NCI-H146 (cell line): ENCODE data around the gene USP43.
A peak's percentile ranks its signal among the peaks of the same experiment; 100 is the strongest.

ENCODE experiments used
- DNase-seq: peaks from one replicate; lab custom pipeline; 2025; lab: John Stamatoyannopoulos, UW

USP43 gene

DNA sequence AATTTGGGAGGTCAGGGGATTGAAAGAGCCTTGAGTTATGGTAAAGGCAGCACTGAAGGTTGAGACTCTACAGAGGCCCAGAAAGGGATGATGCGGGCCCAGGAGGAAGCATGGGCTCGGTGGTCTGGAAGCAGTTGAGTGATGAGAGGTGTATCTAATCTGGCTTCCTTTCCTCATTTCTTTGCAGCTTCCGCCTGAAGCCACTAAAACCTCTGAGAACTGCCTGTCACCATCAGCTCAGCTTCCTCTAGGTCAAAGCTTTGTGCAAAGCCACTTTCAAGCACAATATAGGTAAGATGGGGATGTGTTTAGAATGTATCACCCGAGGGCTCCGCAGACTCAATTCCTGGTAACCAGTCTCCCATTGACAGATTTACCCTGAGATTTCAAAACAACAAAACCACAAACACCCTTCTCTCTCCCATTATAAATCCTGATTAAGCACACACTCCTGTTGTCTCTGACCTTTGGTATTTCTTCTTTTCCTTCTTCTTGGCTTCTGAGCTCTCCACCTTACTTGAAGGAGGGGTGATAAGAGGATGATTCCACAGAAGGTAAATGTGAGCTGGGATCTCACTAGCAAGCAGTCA is 21.2 kb downstream of the USP43 start:
- no peak for DNase-seq

DNA sequence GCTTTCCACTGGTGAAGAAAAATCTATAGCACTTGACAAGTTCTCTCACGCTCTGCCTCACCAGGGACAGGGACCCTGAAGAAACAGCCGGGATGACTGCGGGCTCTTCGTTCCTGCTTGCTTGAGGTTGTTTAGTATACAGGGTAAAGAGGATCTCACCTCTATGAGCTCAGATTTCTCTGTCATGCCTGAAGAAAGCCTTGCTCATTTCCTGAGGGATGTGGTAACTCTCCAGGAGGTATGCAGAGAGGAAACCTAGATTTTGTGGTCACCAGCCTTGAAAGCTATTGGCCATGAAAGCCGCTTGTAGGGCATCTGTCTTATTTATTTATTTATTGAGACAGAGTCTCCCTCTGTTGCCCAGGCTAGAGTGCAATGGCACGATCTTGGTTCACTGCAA is 23.2 kb downstream of the USP43 start:
- DNase-seq: no peak

DNA sequence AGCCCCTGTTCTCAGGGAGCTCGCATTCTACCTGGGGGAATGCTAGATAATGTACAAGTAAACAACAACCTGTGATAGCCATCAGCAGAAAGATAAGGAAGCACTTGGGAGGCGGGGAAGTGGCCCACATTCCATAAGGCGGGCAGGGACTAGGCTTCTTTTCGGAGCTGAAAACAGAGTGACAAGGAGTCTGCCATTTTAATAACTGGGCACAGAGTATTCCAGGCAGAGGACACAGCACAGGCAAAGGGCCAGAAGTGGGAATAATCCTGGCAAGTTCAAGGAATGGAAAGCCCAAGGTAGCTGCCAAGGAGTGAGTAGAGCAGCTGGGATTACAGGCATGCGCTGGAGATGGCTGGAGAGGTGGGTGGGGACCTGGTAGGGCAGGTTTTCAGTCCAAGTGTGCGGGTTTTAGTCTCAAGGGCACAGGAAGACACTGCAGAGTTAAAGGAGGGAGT is 24.3 kb downstream of the USP43 start:
- DNase-seq: no peak

DNA sequence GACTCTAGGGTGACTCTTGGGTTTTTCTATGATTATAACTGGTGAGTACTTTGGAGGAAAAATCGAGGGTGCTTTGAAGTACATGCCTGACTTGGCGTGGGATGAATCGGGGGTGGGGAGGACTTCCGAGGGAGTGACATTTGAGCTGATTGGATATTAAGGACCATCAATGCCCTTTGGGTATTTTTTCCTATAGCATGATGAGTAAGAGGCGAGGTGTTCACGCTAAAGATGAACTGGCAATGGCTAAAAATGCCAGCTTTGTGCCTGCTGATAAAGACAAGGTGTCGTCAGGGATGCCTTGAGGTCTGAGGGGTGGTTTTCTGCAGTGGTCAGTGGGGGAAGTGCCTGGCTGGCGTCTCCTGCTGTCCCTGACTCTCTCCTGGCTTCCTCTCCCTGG is 25.3 kb downstream of the USP43 start:
- no peak for DNase-seq

DNA sequence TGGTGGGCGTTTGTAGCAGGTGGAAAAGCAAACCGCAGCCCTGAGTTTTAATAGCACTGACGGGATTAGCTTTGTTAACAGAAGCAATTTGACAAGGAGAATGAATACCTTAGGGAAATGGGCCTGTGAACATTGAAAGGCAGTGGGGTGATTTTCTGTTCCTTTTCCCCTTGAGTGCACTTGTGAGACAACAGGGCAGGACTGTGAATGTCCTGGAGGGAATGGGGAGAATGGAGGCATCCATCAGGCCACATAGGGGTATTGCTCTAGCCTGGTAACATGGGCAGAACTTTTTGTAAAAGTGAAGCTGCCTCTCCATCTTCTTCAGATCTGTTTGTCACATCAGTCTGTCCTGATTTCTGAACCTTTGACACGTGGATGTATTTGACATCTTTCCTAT is 26.2 kb downstream of the USP43 start:
- DNase-seq: no peak

DNA sequence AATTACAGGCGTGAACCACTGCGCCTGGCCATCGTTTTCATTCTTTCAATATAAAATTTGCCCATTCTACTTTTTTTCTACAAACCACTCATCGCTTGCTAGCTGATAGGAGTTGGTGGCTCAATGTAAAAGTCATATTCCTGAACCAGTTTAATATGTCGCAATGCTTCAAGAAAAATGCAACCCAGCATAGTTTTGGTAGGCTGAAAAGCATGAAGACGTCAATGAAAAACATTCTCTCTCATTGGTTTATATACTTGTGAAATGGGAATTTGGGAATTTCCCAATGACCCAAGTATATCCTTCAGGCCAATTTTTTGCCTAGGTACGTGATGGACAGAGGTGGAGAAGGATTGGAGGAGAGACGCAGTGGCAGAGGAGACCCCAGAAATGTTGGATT is 26.9 kb downstream of the USP43 start:
- DNase-seq: no peak

DNA sequence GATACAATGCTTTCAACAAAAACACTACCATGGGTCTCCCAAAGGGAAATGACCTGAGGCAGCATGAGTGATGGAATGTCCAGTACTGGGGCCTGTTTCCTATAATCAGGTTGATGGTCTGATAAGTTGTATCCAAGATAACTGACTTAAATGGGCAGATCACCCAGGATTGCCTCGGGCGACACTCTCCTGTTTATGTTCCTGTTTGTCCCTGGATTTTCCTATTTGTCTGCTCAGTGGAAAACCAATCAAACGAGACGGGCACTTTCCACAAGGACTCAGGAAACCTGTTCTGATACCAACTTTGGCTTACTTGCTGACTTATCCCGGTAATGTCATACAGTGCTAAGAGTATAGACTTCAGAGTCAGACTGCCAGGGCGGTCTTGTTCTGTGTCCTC is 27.4 kb downstream of the USP43 start:
- no peak for DNase-seq

DNA sequence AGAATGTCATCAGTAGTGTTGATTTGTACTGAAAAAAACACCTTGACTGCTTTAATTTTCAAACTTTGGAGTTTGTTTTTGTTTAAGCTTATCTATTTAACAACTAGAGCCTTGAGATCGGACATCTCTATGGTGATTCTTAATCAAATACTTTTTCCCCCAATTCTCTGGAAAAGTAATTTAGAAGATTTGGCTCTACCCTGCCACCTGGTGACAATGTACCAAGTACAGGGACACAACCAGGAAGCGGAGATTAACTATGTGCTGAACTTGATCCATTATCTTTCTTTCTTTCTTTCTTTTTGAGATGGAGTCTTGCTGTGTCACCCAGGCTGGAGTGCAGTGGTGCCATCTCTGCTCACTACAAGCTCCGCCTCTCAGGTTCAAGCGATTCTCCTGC is 30.8 kb downstream of the USP43 start:
- no peak for DNase-seq

DNA sequence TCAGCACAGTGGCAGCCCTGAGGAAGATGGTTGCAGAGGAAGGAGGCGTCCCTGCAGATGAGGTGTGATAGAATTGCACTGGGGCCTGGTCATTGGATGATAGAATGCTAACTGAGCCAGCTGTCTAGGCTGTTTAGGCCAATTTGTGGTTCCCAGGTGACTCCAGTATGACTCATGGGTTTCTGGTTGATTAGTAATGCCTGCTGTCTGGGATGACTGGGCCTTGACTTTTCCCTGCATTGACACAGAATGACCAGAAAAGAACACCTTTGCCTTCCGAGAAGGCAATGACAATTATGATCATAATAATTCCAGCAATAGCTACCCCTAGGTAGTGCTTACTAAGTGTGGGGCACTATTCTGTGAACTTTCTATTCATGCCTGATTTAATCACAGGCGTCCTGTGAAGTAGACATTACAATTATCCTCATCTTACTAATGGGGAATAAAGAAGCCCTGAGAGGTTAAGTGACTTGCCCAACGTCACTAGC is 31.5 kb downstream of the USP43 start:
- no peak for DNase-seq

DNA sequence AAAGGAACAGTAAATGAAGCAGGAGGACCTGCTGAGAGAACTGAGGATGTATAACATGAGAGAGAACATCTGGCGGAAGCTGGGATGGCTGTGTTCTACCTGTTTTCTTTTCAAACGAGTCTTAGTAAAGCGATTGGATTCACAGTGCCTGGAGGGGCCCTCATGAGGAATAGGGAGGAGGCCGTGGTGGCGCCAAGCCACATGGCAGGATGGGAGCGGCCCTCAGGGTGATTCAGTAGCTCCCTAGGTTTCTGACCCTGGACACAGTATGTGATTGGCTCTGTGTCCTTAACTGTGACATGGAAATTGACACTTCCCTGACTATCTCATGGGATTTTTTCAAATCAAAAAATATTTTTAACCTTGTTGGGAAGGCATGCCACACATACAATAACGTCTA is 32.1 kb downstream of the USP43 start:
- DNase-seq: no peak

DNA sequence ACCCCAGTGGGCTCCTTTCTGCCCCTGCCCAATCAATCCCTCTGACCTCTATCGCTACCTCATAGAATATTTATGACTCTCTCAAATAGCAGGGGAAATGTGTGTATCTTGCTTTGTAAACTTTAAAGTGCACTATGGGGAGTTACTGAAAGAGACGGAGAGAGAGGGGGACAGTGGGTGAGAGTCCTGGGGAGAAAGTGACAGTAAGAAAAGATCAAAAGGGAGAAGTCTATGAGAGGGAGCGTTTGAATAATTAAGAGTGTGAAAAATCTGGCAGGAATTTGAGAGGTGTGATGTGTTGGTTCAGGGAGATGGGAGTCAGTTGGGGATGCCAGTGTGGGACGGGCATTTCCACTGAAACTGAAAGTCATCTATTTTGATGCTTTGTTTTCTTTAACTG is 32.6 kb downstream of the USP43 start:
- no peak for DNase-seq

DNA sequence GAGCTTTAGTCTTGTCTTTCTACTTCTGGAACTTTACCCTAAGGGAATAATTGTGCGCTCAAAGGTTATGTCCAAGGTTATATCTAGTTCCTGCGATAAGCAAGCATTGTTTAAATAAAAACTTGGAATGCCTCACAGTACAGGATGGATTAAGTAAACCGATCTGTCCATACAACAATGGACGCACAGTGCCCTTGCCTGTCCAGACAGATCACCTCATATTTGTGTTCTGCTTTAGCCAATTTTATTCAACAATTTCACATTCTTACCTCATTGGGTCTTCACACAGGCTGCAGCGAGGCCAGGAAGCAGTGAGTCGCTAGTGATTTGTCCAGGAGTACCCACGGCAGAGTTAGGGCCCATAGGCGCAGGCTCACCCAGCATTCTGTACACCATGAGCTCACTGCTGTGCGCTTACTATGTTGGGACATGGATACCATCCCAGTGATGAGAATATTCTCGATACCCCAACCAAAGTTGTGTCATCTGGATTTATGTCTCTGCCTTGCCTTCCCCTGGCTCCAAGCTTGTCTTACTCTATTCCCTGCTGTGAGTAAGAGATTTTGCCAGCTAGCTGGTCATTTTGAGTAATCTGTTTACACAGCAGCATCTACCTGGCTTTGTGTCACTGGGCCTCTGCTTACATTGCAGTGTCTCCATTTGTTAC is 39.8 kb downstream of the USP43 start:
- DNase-seq: peak; percentile 76

DNA sequence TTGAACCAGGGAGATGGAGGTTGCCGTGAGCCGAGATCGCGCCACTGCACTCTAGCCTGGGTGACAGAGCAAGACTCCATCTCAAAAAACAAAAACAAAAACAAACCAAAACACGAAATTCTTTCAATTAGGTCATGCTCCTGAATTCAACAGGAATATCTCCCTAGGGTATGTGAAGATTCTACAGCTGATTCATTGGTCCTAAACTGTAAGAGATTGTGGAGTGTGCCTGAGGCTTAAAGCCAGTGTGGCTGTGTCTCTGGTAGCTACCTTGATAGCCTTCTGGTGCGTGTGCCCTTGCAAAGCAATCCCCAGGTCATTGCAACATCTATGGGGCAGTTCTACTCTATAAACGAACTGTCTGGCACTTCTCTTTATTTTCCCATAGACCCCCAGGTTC is 48.4 kb downstream of the USP43 start:
- DNase-seq: no peak

DNA sequence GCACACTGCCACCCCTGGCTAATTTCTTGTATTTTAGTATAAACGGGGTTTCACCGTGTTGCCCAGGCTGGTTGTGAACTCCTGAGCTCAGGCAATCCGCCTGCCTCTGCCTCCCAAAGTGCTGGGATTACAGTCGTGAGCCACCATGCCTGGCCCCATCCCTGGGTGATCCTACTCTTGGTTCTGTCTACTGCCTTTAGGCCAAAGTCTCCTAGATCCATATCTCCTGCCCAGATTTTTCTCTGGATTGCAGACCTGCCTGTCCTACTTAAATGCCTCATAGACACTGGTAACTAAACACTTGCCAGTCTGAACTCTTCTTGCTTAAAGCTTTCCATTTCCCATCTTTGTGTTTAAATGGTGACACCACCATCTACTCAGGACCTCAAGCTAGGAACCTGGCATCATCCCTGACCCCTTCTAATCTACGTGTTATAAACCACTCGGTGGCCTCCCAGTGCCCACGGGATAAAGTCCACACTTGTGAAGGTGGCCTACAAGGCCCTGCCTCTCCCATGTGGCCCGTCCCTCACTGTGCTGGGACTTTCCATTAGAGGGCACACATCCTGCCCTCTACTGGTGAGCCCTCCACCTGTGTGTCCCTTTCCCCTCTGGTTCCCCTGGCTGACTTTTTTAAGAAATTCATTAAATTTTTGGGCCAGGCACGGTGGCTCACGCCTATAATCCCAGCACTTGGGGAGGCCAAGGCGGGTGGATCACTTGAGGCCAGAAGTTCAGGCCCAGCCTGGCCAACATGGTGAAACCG is 51.1 kb downstream of the USP43 start:
- DNase-seq: no peak

DNA sequence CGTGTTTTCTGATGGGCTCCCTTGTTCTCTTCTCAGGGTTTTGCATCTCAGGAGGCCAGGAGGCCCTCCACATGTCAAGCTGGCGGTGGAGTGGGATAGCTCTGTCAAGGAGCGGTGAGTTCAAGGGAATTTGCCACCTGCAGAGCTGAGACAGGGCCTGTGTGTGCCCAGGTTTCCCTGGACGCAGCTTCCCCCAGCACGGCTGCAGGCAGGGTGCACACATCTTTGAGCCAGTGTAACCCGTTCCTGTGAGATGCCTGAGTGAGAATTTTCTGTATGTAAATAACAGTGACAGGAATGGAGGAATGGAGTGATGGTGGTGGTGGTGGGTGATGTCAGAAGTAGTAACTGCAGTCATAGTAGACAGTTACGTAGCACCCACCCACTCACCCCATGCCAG is 54.8 kb downstream of the USP43 start:
- no peak for DNase-seq

DNA sequence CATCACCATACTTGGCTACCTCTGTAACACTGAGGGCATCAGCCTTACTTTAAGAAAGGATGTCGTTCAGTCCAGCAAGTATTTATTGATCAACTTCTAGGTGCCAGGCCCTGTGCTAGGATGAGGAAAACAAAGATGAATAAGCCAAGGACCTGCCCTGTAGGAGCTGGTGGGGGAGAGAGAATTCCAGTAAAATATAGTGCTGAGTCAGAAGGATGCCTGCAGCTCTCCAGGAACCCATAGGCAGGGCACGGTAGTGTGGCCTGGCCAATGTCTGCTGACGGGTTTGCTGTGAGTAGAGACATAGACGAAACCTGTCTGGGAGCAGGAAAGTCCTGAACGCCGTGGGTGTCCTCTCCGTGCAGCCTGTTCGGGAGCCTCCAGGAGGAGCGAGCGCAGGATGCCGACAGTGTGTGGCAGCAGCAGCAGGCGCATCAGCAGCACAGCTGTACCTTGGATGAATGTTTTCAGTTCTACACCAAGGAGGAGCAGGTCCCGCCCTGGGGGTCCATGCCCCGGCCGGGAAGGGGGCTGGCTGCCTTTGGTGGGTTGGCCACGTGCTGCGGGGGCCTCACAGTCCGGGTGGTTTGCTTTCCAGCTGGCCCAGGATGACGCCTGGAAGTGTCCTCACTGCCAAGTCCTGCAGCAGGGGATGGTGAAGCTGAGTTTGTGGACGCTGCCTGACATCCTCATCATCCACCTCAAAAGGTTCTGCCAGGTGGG is 55.6 kb downstream of the USP43 start:
- no peak for DNase-seq

DNA sequence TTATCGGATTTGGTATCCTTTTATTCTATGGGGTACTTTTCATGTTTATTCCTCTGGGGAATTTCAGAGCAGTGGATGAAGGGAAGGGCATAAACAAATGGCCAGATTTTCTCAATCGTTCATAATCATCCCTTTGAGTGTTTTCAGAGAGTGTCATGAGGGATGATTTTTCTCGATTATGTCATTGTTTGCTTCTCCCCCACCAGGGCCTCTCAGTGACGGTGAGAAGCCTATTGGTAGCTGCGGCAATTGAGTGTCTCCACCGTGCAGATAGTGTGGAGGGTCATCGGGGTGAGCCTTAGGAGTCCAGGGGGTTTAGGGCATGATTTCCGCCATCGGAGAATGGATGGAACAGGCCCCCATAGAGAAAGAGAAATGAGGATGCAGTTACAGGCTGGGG is 57.2 kb downstream of the USP43 start:
- no peak for DNase-seq

DNA sequence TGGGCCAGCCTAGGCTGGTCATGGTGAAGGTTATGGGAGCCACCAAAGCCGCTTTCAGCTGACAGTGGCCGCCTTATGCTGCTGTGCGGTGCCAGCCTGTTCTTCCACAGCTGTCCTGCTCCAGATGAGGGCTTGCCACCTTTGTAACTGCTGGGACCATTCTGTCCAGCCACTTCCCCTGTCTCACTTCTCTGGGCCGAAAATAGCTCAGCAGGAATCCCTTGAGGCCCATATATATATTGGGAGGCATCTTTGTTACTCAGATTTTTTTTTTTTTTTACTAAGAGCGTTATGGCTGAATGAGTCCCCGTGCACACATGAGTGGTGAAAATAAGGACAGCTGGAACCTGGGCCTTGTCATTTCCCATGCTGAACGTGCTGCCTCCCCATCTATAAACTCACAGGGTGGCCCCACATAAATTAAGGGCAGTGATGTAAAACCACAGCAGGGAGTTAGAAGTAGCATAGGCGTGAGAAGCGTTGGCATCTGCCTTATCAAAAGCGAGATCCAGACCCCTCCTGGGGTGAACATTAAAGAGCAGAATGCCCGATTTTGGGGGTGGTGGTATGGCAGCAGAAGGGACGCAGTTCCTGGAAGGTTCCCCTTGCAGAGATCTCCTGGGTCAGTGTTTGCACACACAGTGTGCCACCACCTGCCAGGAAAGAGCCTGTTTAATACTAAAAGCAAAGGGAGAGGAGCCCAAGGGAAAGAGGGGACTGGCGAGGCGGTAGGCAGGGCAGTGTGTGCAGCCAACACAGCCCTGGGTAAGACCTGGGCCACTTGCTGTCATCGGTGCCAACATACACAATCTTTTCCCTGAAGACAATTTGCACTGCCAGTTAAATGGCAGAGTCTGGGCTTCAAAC is 57.8 kb downstream of the USP43 start:
- DNase-seq: no peak

DNA sequence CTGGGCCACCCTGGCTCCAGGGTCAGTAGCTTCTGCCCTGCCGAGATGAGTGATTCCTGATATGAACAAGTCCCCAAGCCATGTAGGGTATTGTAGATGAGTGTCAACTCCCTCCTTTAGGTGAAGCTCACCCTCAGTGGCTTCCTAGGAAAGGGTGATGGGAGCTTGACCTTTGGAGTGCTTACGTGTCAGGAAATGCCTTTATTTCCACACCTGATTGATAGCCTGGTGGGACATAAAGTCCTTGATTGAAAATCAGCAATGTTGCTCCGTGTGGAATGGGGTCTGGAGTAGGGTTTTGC is 58.4 kb downstream of the USP43 start:
- no peak for DNase-seq

DNA sequence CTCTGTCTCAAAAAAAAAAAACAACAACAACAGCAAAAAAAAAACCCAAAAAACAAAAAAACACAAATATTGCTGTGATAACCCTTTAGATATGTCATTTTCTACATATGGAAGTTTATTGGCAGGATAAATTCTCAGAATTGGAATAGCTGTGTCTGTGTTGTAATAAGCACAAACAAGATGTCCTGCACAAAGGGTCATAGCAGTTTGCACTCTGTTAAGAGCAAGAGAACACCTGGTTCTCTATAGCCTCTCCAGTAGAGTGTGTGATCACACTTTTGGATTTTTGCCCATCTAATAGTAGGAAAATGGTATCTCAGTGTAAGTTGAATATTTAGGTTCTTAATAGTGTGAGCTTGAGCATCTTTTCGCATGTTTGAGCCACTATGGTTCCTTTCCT is 60.4 kb downstream of the USP43 start:
- no peak for DNase-seq

DNA sequence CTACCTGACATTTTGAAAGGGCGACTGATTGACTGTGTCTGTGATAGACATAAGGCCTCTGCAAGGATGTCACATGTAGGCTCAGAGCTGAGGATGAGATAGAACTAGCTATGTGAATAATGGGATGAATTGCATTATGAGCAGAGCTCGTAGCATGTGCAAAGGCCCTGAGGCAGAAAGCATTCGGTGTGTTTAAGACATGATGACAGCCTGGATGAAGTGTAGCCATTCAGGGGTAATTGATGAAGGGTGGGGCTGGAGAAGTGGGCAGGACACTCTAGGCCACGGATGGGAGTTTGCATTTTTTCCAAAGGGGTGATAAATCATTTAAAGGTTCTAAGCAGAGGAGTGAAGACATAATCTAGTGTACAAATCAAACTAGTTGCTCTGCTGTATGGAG is 62.6 kb downstream of the USP43 start:
- no peak for DNase-seq

DNA sequence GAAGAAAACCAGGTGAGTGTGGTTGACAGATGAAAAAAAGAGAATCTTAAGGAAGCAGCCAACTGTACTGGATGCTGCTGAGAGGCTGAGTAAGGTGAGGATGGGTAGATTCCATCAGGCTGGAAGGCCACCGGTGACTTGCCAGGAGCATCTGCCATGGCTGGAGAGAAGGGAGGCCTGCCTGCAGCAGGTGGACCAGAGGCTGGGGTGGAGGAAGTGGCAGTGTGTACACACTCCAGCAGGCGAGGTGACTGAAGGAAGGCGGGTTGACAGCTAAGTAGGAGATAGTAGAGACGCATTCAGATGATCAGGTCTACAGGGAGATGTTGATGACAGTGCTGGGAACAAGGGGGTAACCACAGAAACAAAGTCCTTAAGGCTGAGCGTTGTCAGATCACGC is 69.5 kb downstream of the USP43 start:
- DNase-seq: no peak
